Neural cell (in vitro differentiated cells): ENCODE results near the gene PLA2G2E. TPM values are rescaled to one million over a fixed set of nuclear protein-coding genes. Genes with fewer than 3 reads are reported as not detected.

Experiments used
- H2AFZ ChIP-seq: fragments of 200-600, 300-800 bp; sonication (generic), shearing (Covaris generic); 2 replicates; pipeline ENCODE4 v1.6.0; 2014; ENCODE audit warnings: low read depth, mild to moderate bottlenecking, antibody characterized with exemption, low read length, moderate library complexity
- H3F3A ChIP-seq: fragments of 200-600 bp; shearing (Covaris generic); 2 replicates; pipeline ENCODE4 v1.6.1; 2016; ENCODE audit warnings: mild to moderate bottlenecking, moderate library complexity, mixed read lengths, antibody characterized with exemption, low read length; ENCODE audit not compliant: insufficient read depth, poor library complexity, severe bottlenecking
- H3K27ac ChIP-seq: fragments of 200-600, 300-800 bp; sonication (generic), shearing (Covaris generic); 2 replicates; pipeline ENCODE4 v1.5.1; 2014; ENCODE audit warnings: mild to moderate bottlenecking, low read length, moderate library complexity
- H3K27me3 ChIP-seq: fragments of 300-800, 200-600 bp; sonication (generic), shearing (Covaris generic); 2 replicates; pipeline ENCODE4 v1.6.0; 2014; ENCODE audit warnings: mild to moderate bottlenecking, low read depth, low read length, moderate library complexity; ENCODE audit not compliant: insufficient read depth
- H3K36me3 ChIP-seq: fragments of 300-800, 200-600 bp; sonication (generic), shearing (Covaris generic); 2 replicates; pipeline ENCODE4 v1.5.1; 2014; ENCODE audit warnings: mild to moderate bottlenecking, antibody characterized with exemption, low read length, moderate library complexity; ENCODE audit not compliant: insufficient read depth
- H3K4me2 ChIP-seq: fragments of 300-800, 200-600 bp; sonication (generic), shearing (Covaris generic); 2 replicates; pipeline ENCODE4 v1.6.0; 2014; ENCODE audit warnings: mild to moderate bottlenecking, low read length
- H3K4me3 ChIP-seq: fragments of 300-800, 200-600 bp; sonication (generic), shearing (Covaris generic); 2 replicates; pipeline ENCODE4 v1.5.1; 2014; ENCODE audit warnings: mild to moderate bottlenecking, low read length, moderate library complexity
- H3K79me2 ChIP-seq: fragments of 200-600 bp; shearing (Covaris generic); replicated peaks from 2 replicates; pipeline ENCODE4 v1.6.0; 2014; ENCODE audit warnings: mild to moderate bottlenecking, low read length, moderate library complexity; ENCODE audit not compliant: insufficient read depth
- H3K9ac ChIP-seq: fragments of 300-800, 200-600 bp; sonication (generic), shearing (Covaris generic); 2 replicates; pipeline ENCODE4 v1.6.1; 2016; ENCODE audit warnings: mild to moderate bottlenecking, low read length, mixed read lengths
- H3K9me2 ChIP-seq: fragments of 200-600 bp; shearing (Covaris generic); 2 replicates; pipeline ENCODE4 v1.6.1; 2016; ENCODE audit warnings: mild to moderate bottlenecking, low read length, mixed read lengths; ENCODE audit not compliant: insufficient read depth
- H3K9me3 ChIP-seq: fragments of 200-600, 300-800 bp; sonication (generic), shearing (Covaris generic); 2 replicates; pipeline ENCODE4 v1.6.1; 2016; ENCODE audit warnings: mild to moderate bottlenecking, mixed run types, low read length, moderate library complexity, mixed read lengths
- H4K20me1 ChIP-seq: fragments of 200-600 bp; shearing (Covaris generic); 2 replicates; pipeline ENCODE4 v1.6.1; 2016; ENCODE audit warnings: mild to moderate bottlenecking, mixed run types; ENCODE audit not compliant: insufficient read depth
- CTCF ChIP-seq: fragments of 450-650 bp; IDR thresholded peaks from 2 replicates; pipeline ENCODE4 v1.5.1; 2014; ENCODE audit warnings: antibody characterized with exemption, mild to moderate bottlenecking, moderate library complexity; ENCODE audit not compliant: poor library complexity, severe bottlenecking
- EP300 ChIP-seq: fragments of 450-650 bp; conservative IDR thresholded peaks from 2 replicates; pipeline ENCODE4 v1.6.1; 2014; ENCODE audit warnings: antibody characterized with exemption, mild to moderate bottlenecking, moderate library complexity; ENCODE audit not compliant: poor library complexity, severe bottlenecking
- EZH2 ChIP-seq: fragments of 200-600, 300-800 bp; shearing (Covaris generic), sonication (generic); IDR thresholded peaks from 2 replicates; pipeline ENCODE4 v1.6.1; 2014; ENCODE audit warnings: antibody characterized with exemption, low read length, borderline replicate concordance, mild to moderate bottlenecking; ENCODE audit not compliant: insufficient read depth, poor library complexity, severe bottlenecking
- MXI1 ChIP-seq: fragments of 450-650 bp; conservative IDR thresholded peaks from 2 replicates; pipeline ENCODE4 v1.6.1; 2014; ENCODE audit warnings: antibody characterized with exemption, mild to moderate bottlenecking; ENCODE audit not compliant: poor library complexity, severe bottlenecking
- POLR2AphosphoS5 ChIP-seq: IDR thresholded peaks from 2 replicates; pipeline ENCODE4 v1.6.1; 2012
- RAD21 ChIP-seq: fragments of 450-650 bp; conservative IDR thresholded peaks from 2 replicates; pipeline ENCODE4 v1.6.1; 2014; ENCODE audit warnings: antibody characterized with exemption, mild to moderate bottlenecking, moderate library complexity
- REST ChIP-seq: IDR thresholded peaks from 2 replicates; pipeline ENCODE4 v1.6.1; 2012; ENCODE audit warnings: borderline replicate concordance
- SMC3 ChIP-seq: fragments of 450-650 bp; conservative IDR thresholded peaks from 2 replicates; pipeline ENCODE4 v1.6.1; 2014; ENCODE audit warnings: antibody characterized with exemption, mild to moderate bottlenecking, moderate library complexity; ENCODE audit not compliant: poor library complexity
- TAF1 ChIP-seq: IDR thresholded peaks from 2 replicates; pipeline ENCODE4 v1.6.1; 2012; ENCODE audit warnings: low read depth
- polyA plus RNA-seq: library from polyadenylated mRNA; depleted of rRNA; stranded (reverse); fragments of >200 nt; gene quantifications from 2 replicates; pipeline ENCODE4 v1.2.3, GENCODE V29; 2014

PLA2G2E gene
- polyA plus RNA-seq, 1 donor from 2014 or later = not detected

GRCh38 chr1:19909392-19909791 lies 14.0 kb downstream of the PLA2G2E start:
- no peak overlapping the region for H3K4me2 ChIP-seq
- no peak overlapping the region for H3K27ac ChIP-seq
- H3K9me2 ChIP-seq = no peaks in the 10 kb centered on the region
- no peaks in the 10 kb centered on the region for H3K79me2 ChIP-seq
- no peak overlapping the region for H3K4me3 ChIP-seq
- no peaks in the 10 kb centered on the region for H3F3A ChIP-seq
- H4K20me1 ChIP-seq = no peaks in the 10 kb centered on the region
- no peaks in the 10 kb centered on the region for H3K27me3 ChIP-seq
- H3K9ac ChIP-seq = no peak overlapping the region
- H3K9me3 ChIP-seq = no peaks in the 10 kb centered on the region
- TF ChIP-seq TAF1 = no peak
- TF ChIP-seq RAD21 = no peak
- no peak for TF ChIP-seq CTCF
- no peak for TF ChIP-seq POLR2AphosphoS5
- H3K36me3 ChIP-seq = peaks cover 4% of the 10 kb centered on the region
- H2AFZ ChIP-seq = no peak overlapping the region

- Histone ChIP-seq H3K9me3 (no peaks in the 10 kb centered on the region), H3K79me2 (no peaks in the 10 kb centered on the region), H4K20me1 (no peaks in the 10 kb centered on the region), H2AFZ (no peak overlapping the region), H3K36me3 (peaks cover 12% of the 10 kb centered on the region), H3K9me2 (no peaks in the 10 kb centered on the region), H3K4me3 (no peak overlapping the region), H3K9ac (no peak overlapping the region), H3K27me3 (no peaks in the 10 kb centered on the region), H3F3A (no peaks in the 10 kb centered on the region), H3K4me2 (no peak overlapping the region), H3K27ac (no peak overlapping the region)
- TF ChIP-seq EZH2 = no peak
- no peak for TF ChIP-seq TAF1
- TF ChIP-seq RAD21 = no peak
- no peak for TF ChIP-seq REST
- TF ChIP-seq CTCF = no peak
- TF ChIP-seq SMC3 = no peak
- TF ChIP-seq POLR2AphosphoS5 = no peak
- TF ChIP-seq EP300 = no peak
- no peak for TF ChIP-seq MXI1
These were observed 16.0 kb downstream of the PLA2G2E start for GRCh38 chr1:19907456-19907855.
